ENCODE measurements around the gene SEZ6L2.

DNA sequence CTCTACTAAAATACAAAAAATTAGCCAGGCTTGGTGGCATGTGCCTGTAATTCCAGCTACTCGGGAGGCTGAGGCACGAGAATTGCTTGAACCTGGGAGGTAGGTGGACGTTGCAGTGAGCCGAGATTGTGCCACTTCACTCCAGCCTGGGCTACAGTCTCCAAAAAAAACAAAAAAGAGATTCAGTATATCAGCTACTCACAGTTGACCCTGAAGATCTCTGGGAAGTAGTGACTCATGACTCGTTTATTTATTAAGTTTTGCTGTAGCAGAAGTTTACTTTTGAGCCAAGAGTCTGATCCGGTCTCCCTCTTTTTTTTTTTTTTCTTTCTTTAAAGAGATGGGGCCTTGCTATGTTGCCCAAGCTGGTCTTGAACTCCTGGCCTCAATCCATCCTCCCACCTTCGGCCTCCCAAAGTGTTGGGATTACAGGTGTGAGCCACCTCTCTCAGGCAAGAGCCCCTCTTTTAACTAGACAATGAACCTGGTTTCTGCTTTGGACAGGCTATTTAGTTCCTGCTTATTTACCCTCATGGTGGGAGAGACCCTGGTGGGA is 74.7 kb downstream of the SEZ6L2 start:
- no peak for TF ChIP-seq TAF1 (IDR thresholded peaks at IDR 0.05; ENCODE audit: low read depth)
- TF ChIP-seq, protein P1, sequence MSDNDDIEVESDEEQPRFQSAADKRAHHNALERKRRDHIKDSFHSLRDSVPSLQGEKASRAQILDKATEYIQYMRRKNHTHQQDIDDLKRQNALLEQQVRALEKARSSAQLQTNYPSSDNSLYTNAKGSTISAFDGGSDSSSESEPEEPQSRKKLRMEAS (IDR thresholded peaks at IDR 0.05), result no peak
- TF ChIP-seq, protein P2, sequence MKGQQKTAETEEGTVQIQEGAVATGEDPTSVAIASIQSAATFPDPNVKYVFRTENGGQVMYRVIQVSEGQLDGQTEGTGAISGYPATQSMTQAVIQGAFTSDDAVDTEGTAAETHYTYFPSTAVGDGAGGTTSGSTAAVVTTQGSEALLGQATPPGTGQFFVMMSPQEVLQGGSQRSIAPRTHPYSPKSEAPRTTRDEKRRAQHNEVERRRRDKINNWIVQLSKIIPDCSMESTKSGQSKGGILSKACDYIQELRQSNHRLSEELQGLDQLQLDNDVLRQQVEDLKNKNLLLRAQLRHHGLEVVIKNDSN (IDR thresholded peaks at IDR 0.05), result no peak
- TF ChIP-seq, protein P3, sequence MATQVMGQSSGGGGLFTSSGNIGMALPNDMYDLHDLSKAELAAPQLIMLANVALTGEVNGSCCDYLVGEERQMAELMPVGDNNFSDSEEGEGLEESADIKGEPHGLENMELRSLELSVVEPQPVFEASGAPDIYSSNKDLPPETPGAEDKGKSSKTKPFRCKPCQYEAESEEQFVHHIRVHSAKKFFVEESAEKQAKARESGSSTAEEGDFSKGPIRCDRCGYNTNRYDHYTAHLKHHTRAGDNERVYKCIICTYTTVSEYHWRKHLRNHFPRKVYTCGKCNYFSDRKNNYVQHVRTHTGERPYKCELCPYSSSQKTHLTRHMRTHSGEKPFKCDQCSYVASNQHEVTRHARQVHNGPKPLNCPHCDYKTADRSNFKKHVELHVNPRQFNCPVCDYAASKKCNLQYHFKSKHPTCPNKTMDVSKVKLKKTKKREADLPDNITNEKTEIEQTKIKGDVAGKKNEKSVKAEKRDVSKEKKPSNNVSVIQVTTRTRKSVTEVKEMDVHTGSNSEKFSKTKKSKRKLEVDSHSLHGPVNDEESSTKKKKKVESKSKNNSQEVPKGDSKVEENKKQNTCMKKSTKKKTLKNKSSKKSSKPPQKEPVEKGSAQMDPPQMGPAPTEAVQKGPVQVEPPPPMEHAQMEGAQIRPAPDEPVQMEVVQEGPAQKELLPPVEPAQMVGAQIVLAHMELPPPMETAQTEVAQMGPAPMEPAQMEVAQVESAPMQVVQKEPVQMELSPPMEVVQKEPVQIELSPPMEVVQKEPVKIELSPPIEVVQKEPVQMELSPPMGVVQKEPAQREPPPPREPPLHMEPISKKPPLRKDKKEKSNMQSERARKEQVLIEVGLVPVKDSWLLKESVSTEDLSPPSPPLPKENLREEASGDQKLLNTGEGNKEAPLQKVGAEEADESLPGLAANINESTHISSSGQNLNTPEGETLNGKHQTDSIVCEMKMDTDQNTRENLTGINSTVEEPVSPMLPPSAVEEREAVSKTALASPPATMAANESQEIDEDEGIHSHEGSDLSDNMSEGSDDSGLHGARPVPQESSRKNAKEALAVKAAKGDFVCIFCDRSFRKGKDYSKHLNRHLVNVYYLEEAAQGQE (IDR thresholded peaks at IDR 0.05; ENCODE audit: low read depth), result no peak
- no peak for TF ChIP-seq CREB1 (IDR thresholded peaks at IDR 0.05; ENCODE audit: low read depth)
- no peak for TF ChIP-seq EP300 (IDR thresholded peaks at IDR 0.05; ENCODE audit: borderline replicate concordance)
- no peak for TF ChIP-seq FOXM1 (IDR thresholded peaks at IDR 0.05; ENCODE audit: borderline replicate concordance, low read depth)
- TF ChIP-seq EGR1 (IDR thresholded peaks at IDR 0.05), result no peak
